ENCODE data around the gene GOLGA6L26. TPM values are rescaled to one million over a fixed set of nuclear protein-coding genes. Genes with fewer than 3 reads are reported as not detected.

The GOLGA6L26 gene
- total RNA-seq, 1 donor from 2014 or later, result not detected

Small RNA genes lying within 50 kb of the gene (small RNA-seq; reads per million reads assigned to genes)
- gene RN7SL536P (ENCODE audit: low replicate concordance), result not detected

Other genes with a start within 250 kb of the GOLGA6L26 start
- gene GOLGA6L1, start 197.4 kb downstream of the GOLGA6L26 start, total RNA-seq, result not detected
- 0.21 TPM for gene GOLGA8S, start 20.6 kb upstream of the GOLGA6L26 start, total RNA-seq
- not detected for gene GOLGA6L2, start 113.0 kb upstream of the GOLGA6L26 start, total RNA-seq
- 2.7 TPM for gene MKRN3, start 231.5 kb upstream of the GOLGA6L26 start, total RNA-seq